Stimulated activated naive CD8-positive, alpha-beta T cell treated with anti-CD3 and anti-CD28 coated beads, Interleukin-15, Interleukin-2, amounts not matched to agents 100 U/mL and 50 U/mL, for 24 hours (primary cell): ENCODE measurements around the gene MIER1.
"Not testable (repeated sequence)": the region's sequence is repeated elsewhere in the genome, so short reads cannot be mapped to it uniquely, and the experiment has no call there.

ENCODE experiments used
- ATAC-seq: fragments of 150-1000 bp; cut with Tn5 transposase; one replicate; pipeline ENCODE4 v1.10.0; 2021
- DNase-seq: peaks from one replicate; pipeline ENCODE4 v3.0.0; 2021

MIER1 gene

GRCh38 chr1:66938613-66939012 is 13.8 kb downstream of the MIER1 start:
- DNase-seq (no peak), ATAC-seq (no peak)

- DNase-seq (no peak), ATAC-seq (no peak)
Measured at GRCh38 chr1:66940981-66941380, 16.2 kb downstream of the MIER1 start.

GRCh38 chr1:66943361-66943969 is 18.7 kb downstream of the MIER1 start:
- DNase-seq: no peak
- ATAC-seq: no peak

GRCh38 chr1:66944330-66945274 is 19.8 kb downstream of the MIER1 start:
- ATAC-seq (no peak), DNase-seq (no peak)

- no peak for DNase-seq
- ATAC-seq: no peak
Measured at GRCh38 chr1:66945316-66945715, 20.5 kb downstream of the MIER1 start.

- no peak for ATAC-seq
Measured at GRCh38 chr1:66947267-66947666, 22.5 kb downstream of the MIER1 start.

GRCh38 chr1:66951513-66951912 is 26.7 kb downstream of the MIER1 start:
- ATAC-seq: no peak
- no peak for DNase-seq

More at GRCh38 chr1:66947267-66947666, 22.5 kb downstream of the MIER1 start:
- DNase-seq: no peak

- DNase-seq: no peak
- no peak for ATAC-seq
Measured at GRCh38 chr1:66954208-66954607, 29.4 kb downstream of the MIER1 start.

- DNase-seq (no peak), ATAC-seq (no peak)
Measured at GRCh38 chr1:66957938-66958337, 33.1 kb downstream of the MIER1 start.

- DNase-seq, ATAC-seq: not testable (repeated sequence)
Measured at GRCh38 chr1:66966188-66966873, 41.5 kb downstream of the MIER1 start.

- DNase-seq: no peak
- no peak for ATAC-seq
Measured at GRCh38 chr1:66968574-66968973, 43.8 kb downstream of the MIER1 start.

GRCh38 chr1:66978201-66978600 is 53.4 kb downstream of the MIER1 start:
- DNase-seq (no peak), ATAC-seq (no peak)

GRCh38 chr1:66979621-66980020 is 54.8 kb downstream of the MIER1 start:
- not testable (repeated sequence) for ATAC-seq, DNase-seq

- ATAC-seq (peak; percentile 11), DNase-seq (no peak)
Measured at GRCh38 chr1:66980745-66981367, 56.1 kb downstream of the MIER1 start.

GRCh38 chr1:66981679-66982078 is 56.9 kb downstream of the MIER1 start:
- DNase-seq: peak; percentile 29
- peak; percentile 67 for ATAC-seq

GRCh38 chr1:66982561-66983260 is 57.9 kb downstream of the MIER1 start:
- no peak for DNase-seq
- no peak for ATAC-seq

GRCh38 chr1:66984491-66984890 is 59.7 kb downstream of the MIER1 start:
- ATAC-seq (peak; percentile 24), DNase-seq (no peak)

GRCh38 chr1:66985835-66986234 is 61.0 kb downstream of the MIER1 start:
- ATAC-seq (no peak), DNase-seq (no peak)

GRCh38 chr1:66993076-66993475 is 68.3 kb downstream of the MIER1 start:
- no peak for DNase-seq
- ATAC-seq: no peak

- peak; percentile 58 for ATAC-seq
Measured at GRCh38 chr1:66996018-66996682, 71.4 kb downstream of the MIER1 start.

GRCh38 chr1:66998972-66999371 is 74.2 kb downstream of the MIER1 start:
- ATAC-seq: no peak
- no peak for DNase-seq

More at GRCh38 chr1:66996018-66996682, 71.4 kb downstream of the MIER1 start:
- DNase-seq: peak; percentile 55
